Activated T-cell treated with anti-CD3 and anti-CD28 coated beads, Interleukin-2, amount 50 U/mL, for 4 hours (primary cell): Measurements from ENCODE around the gene MAPK1. TPM values are rescaled to one million over a fixed set of nuclear protein-coding genes. Genes with fewer than 3 reads are reported as not detected.
"Not testable (repeated sequence)": the region's sequence is repeated elsewhere in the genome, so short reads cannot be mapped to it uniquely, and the experiment has no call there.

Experiments used
- ATAC-seq, 2 donors: fragments of 200-7000 bp; cut with Tn5 transposase; one replicate each; pipeline ENCODE4 v1.10.0; 2021
- DNase-seq: peaks from one replicate; pipeline ENCODE4 v3.0.0-alpha.2; 2020
- H3K27me3 Mint-ChIP-seq: one replicate; pipeline ENCODE4 v1.8.0; 2021; ENCODE audit warnings: low read depth, mixed read lengths
- H3K36me3 Mint-ChIP-seq: one replicate; pipeline ENCODE4 v1.8.0; 2022; ENCODE audit warnings: mixed read lengths; ENCODE audit not compliant: insufficient read depth
- H3K4me1 Mint-ChIP-seq: one replicate; pipeline ENCODE4 v1.8.0; 2021; ENCODE audit warnings: low read depth, mixed read lengths
- H3K4me3 Mint-ChIP-seq: one replicate; pipeline ENCODE4 v1.8.0; 2021; ENCODE audit warnings: mild to moderate bottlenecking, moderate library complexity, mixed read lengths
- H3K9me3 Mint-ChIP-seq: one replicate; pipeline ENCODE4 v1.8.0; 2021; ENCODE audit warnings: mixed read lengths
- total RNA-seq, 3 donors: library from RNA; stranded (reverse); gene quantifications; one replicate each; pipeline ENCODE4 v1.2.1, GENCODE V29; 2021

Gene MAPK1
- total RNA-seq, 3 donors from 2014 or later: 136 to 165 (median 138) TPM

- no peaks in the 10 kb centered on the region for H3K27me3 Mint-ChIP-seq
- no peaks in the 10 kb centered on the region for H3K36me3 Mint-ChIP-seq
- H3K4me3 Mint-ChIP-seq: no peak overlapping the region
- no peaks in the 10 kb centered on the region for H3K9me3 Mint-ChIP-seq
- H3K4me1 Mint-ChIP-seq: peaks cover 3% of the 10 kb centered on the region
- ATAC-seq (no peak), DNase-seq (no peak)
These were observed 127.5 kb downstream of the MAPK1 start for GRCh38 chr22:21739828-21740377.

GRCh38 chr22:21738966-21739365 lies 128.5 kb downstream of the MAPK1 start:
- DNase-seq (no peak), ATAC-seq (no peak)
- Mint-ChIP-seq H3K4me1 (peaks cover 13% of the 10 kb centered on the region), H3K36me3 (no peaks in the 10 kb centered on the region), H3K4me3 (no peak overlapping the region), H3K9me3 (no peaks in the 10 kb centered on the region), H3K27me3 (no peaks in the 10 kb centered on the region)

- Mint-ChIP-seq H3K36me3 (no peaks in the 10 kb centered on the region), H3K9me3 (no peaks in the 10 kb centered on the region), H3K4me3 (no peak overlapping the region), H3K27me3 (no peaks in the 10 kb centered on the region), H3K4me1 (peaks cover 19% of the 10 kb centered on the region)
- no peak for ATAC-seq
- no peak for DNase-seq
These were observed 129.4 kb downstream of the MAPK1 start for GRCh38 chr22:21738081-21738480.

- H3K9me3 Mint-ChIP-seq: no peaks in the 10 kb centered on the region
- peaks cover 19% of the 10 kb centered on the region for H3K4me1 Mint-ChIP-seq
- H3K4me3 Mint-ChIP-seq: peak overlapping the region; percentile 8
- no peaks in the 10 kb centered on the region for H3K36me3 Mint-ChIP-seq
- DNase-seq (no peak), ATAC-seq (no peak)
- H3K27me3 Mint-ChIP-seq: no peaks in the 10 kb centered on the region
These were observed 130.5 kb downstream of the MAPK1 start for GRCh38 chr22:21736948-21737347.

GRCh38 chr22:21736084-21736642 lies 131.3 kb downstream of the MAPK1 start:
- H3K9me3 Mint-ChIP-seq: no peaks in the 10 kb centered on the region
- ATAC-seq (peak in 1 of 2 donors; percentile 17), DNase-seq (no peak)
- no peak overlapping the region for H3K4me3 Mint-ChIP-seq
- H3K4me1 Mint-ChIP-seq: peaks cover 19% of the 10 kb centered on the region
- no peaks in the 10 kb centered on the region for H3K36me3 Mint-ChIP-seq
- no peaks in the 10 kb centered on the region for H3K27me3 Mint-ChIP-seq

GRCh38 chr22:21735200-21736083 lies 132.0 kb downstream of the MAPK1 start, which contains the start of gene YPEL1:
Gene YPEL1 (minus strand): TSS chr22:21735794. CDS start chr22:21710744, 25,050 bp downstream.
- no peaks in the 10 kb centered on the region for H3K9me3 Mint-ChIP-seq
- H3K27me3 Mint-ChIP-seq: no peaks in the 10 kb centered on the region

GRCh38 chr22:21734540-21735199 lies 132.8 kb downstream of the MAPK1 start:
- H3K27me3 Mint-ChIP-seq: no peaks in the 10 kb centered on the region
- peaks cover 19% of the 10 kb centered on the region for H3K4me1 Mint-ChIP-seq
- ATAC-seq (no peak), DNase-seq (no peak)
- no peaks in the 10 kb centered on the region for H3K9me3 Mint-ChIP-seq
- peak overlapping the region; percentile 86 for H3K4me3 Mint-ChIP-seq
- no peaks in the 10 kb centered on the region for H3K36me3 Mint-ChIP-seq

More at GRCh38 chr22:21735200-21736083, 132.0 kb downstream of the MAPK1 start, which contains the start of gene YPEL1:
- peaks cover 19% of the 10 kb centered on the region for H3K4me1 Mint-ChIP-seq
- DNase-seq (peak; percentile 93), ATAC-seq (peak; percentile 94 to 95)
- H3K36me3 Mint-ChIP-seq: no peaks in the 10 kb centered on the region
- peak within 1 kb of the TSS; percentile 86 for H3K4me3 Mint-ChIP-seq

- H3K4me1 Mint-ChIP-seq: peaks cover 24% of the 10 kb centered on the region
- no peaks in the 10 kb centered on the region for H3K27me3 Mint-ChIP-seq
- DNase-seq: no peak
- no peak overlapping the region for H3K4me3 Mint-ChIP-seq
- H3K9me3 Mint-ChIP-seq: no peaks in the 10 kb centered on the region
- no peak for ATAC-seq
- no peaks in the 10 kb centered on the region for H3K36me3 Mint-ChIP-seq
These were observed 135.9 kb downstream of the MAPK1 start for GRCh38 chr22:21731503-21731902.

- DNase-seq (no peak), ATAC-seq (no peak)
- H3K4me3 Mint-ChIP-seq: no peak overlapping the region
- H3K27me3 Mint-ChIP-seq: no peaks in the 10 kb centered on the region
- no peaks in the 10 kb centered on the region for H3K9me3 Mint-ChIP-seq
- no peaks in the 10 kb centered on the region for H3K36me3 Mint-ChIP-seq
- H3K4me1 Mint-ChIP-seq: peaks cover 25% of the 10 kb centered on the region
These were observed 136.7 kb downstream of the MAPK1 start for GRCh38 chr22:21730535-21731308.

GRCh38 chr22:21729184-21729583 lies 138.3 kb downstream of the MAPK1 start:
- ATAC-seq, H3K27me3 Mint-ChIP-seq, H3K4me3 Mint-ChIP-seq, H3K36me3 Mint-ChIP-seq, H3K9me3 Mint-ChIP-seq, DNase-seq: not testable (repeated sequence)
- H3K4me1 Mint-ChIP-seq: peaks cover 16% of the 10 kb centered on the region

- Mint-ChIP-seq H3K4me3 (no peak overlapping the region), H3K9me3 (no peaks in the 10 kb centered on the region), H3K36me3 (no peaks in the 10 kb centered on the region), H3K27me3 (no peaks in the 10 kb centered on the region), H3K4me1 (peaks cover 8% of the 10 kb centered on the region)
- ATAC-seq (no peak), DNase-seq (no peak)
These were observed 139.2 kb downstream of the MAPK1 start for GRCh38 chr22:21728270-21728669.

- DNase-seq (no peak), ATAC-seq (no peak)
- Mint-ChIP-seq H3K4me1 (peaks cover 8% of the 10 kb centered on the region), H3K36me3 (no peaks in the 10 kb centered on the region), H3K27me3 (no peaks in the 10 kb centered on the region), H3K4me3 (no peak overlapping the region), H3K9me3 (no peaks in the 10 kb centered on the region)
These were observed 139.7 kb downstream of the MAPK1 start for GRCh38 chr22:21727768-21728167.

GRCh38 chr22:21727159-21727558 lies 140.3 kb downstream of the MAPK1 start:
- ATAC-seq (no peak), DNase-seq (no peak)
- no peaks in the 10 kb centered on the region for H3K36me3 Mint-ChIP-seq

GRCh38 chr22:21726650-21727049 lies 140.8 kb downstream of the MAPK1 start:
- no peak for DNase-seq
- Mint-ChIP-seq H3K27me3 (no peaks in the 10 kb centered on the region), H3K4me1 (peaks cover 8% of the 10 kb centered on the region), H3K9me3 (no peaks in the 10 kb centered on the region), H3K4me3 (no peak overlapping the region), H3K36me3 (no peaks in the 10 kb centered on the region)
- peak; percentile 57 to 91 for ATAC-seq

More at GRCh38 chr22:21727159-21727558, 140.3 kb downstream of the MAPK1 start:
- Mint-ChIP-seq H3K27me3 (no peaks in the 10 kb centered on the region), H3K4me1 (peaks cover 8% of the 10 kb centered on the region), H3K4me3 (no peak overlapping the region), H3K9me3 (no peaks in the 10 kb centered on the region)
